ENCODE measurements around the gene KCNC1.

Gene KCNC1

GRCh38 chr11:17734418-17734911 is at the start of gene KCNC1:
KCNC1 (plus strand) TSS chr11:17734781; CDS start chr11:17736003, 1,222 bp downstream.
- no peak within 1 kb of the TSS for H3K27ac ChIP-seq
- TF ChIP-seq ZFX (IDR thresholded peaks at IDR 0.05; ENCODE audit: borderline replicate concordance), result no peak
- no peak for TF ChIP-seq CTCF (IDR thresholded peaks at IDR 0.05)

GRCh38 chr11:17686231-17686980 is 48.2 kb upstream of the KCNC1 start:
- TF ChIP-seq ZFX (IDR thresholded peaks at IDR 0.05; ENCODE audit: borderline replicate concordance) (no peak), CTCF (IDR thresholded peaks at IDR 0.05) (no peak)
- H3K27ac ChIP-seq, result no peak overlapping the region

GRCh38 chr11:17687946-17688670 is 46.5 kb upstream of the KCNC1 start:
- H3K27ac ChIP-seq, result no peak overlapping the region
- TF ChIP-seq ZFX (IDR thresholded peaks at IDR 0.05; ENCODE audit: borderline replicate concordance), result no peak
- TF ChIP-seq CTCF (IDR thresholded peaks at IDR 0.05), result no peak

GRCh38 chr11:17691550-17691949 is 43.0 kb upstream of the KCNC1 start:
- TF ChIP-seq ZFX (IDR thresholded peaks at IDR 0.05; ENCODE audit: borderline replicate concordance) (no peak), CTCF (IDR thresholded peaks at IDR 0.05) (no peak)
- no peak overlapping the region for H3K27ac ChIP-seq

GRCh38 chr11:17691976-17692375 is 42.6 kb upstream of the KCNC1 start:
- no peak overlapping the region for H3K27ac ChIP-seq
- TF ChIP-seq CTCF (IDR thresholded peaks at IDR 0.05), result no peak
- TF ChIP-seq ZFX (IDR thresholded peaks at IDR 0.05; ENCODE audit: borderline replicate concordance), result no peak

GRCh38 chr11:17692931-17693330 is 41.6 kb upstream of the KCNC1 start:
- TF ChIP-seq CTCF (IDR thresholded peaks at IDR 0.05), result no peak
- no peak for TF ChIP-seq ZFX (IDR thresholded peaks at IDR 0.05; ENCODE audit: borderline replicate concordance)
- H3K27ac ChIP-seq, result no peak overlapping the region

- no peak overlapping the region for H3K27ac ChIP-seq
- TF ChIP-seq CTCF (IDR thresholded peaks at IDR 0.05) (no peak), ZFX (IDR thresholded peaks at IDR 0.05; ENCODE audit: borderline replicate concordance) (no peak)
Observed at GRCh38 chr11:17693531-17693930, 41.0 kb upstream of the KCNC1 start.
